Trophoblast cell (in vitro differentiated cells and primary cell): Measurements from ENCODE around the gene ZNF711. TPM values are rescaled to one million over a fixed set of nuclear protein-coding genes. Genes with fewer than 3 reads are reported as not detected.

Experiments used
- DNase-seq, 2 donors: peaks; one replicate each; pipeline ENCODE4 v3.0.0-alpha.2; 2016
- H2AFZ ChIP-seq: 2 replicates; pipeline ENCODE4 v1.6.1; 2013; ENCODE audit warnings: low read length, moderate library complexity, mild to moderate bottlenecking; ENCODE audit not compliant: insufficient read depth, poor library complexity
- H2AK5ac ChIP-seq: 2 replicates; pipeline ENCODE4 v1.6.1; 2013; ENCODE audit warnings: mild to moderate bottlenecking, low read length
- H2BK120ac ChIP-seq: 2 replicates; pipeline ENCODE4 v1.6.1; 2013; ENCODE audit warnings: low read length, mild to moderate bottlenecking, moderate library complexity; ENCODE audit not compliant: insufficient read depth, poor library complexity
- H2BK12ac ChIP-seq: 2 replicates; pipeline ENCODE4 v1.6.1; 2013; ENCODE audit warnings: mild to moderate bottlenecking, low read length, moderate library complexity
- H2BK5ac ChIP-seq: 2 replicates; pipeline ENCODE4 v1.6.1; 2013; ENCODE audit warnings: low read length, low read depth, moderate library complexity, mild to moderate bottlenecking; ENCODE audit not compliant: poor library complexity
- H3K14ac ChIP-seq: 2 replicates; pipeline ENCODE4 v1.6.1; 2013; ENCODE audit warnings: mild to moderate bottlenecking, low read length
- H3K18ac ChIP-seq: 2 replicates; pipeline ENCODE4 v1.6.1; 2013; ENCODE audit warnings: mild to moderate bottlenecking, low read length
- H3K23ac ChIP-seq: 2 replicates; pipeline ENCODE4 v1.6.1; 2013; ENCODE audit warnings: low read length
- H3K27ac ChIP-seq: 2 replicates; pipeline ENCODE4 v1.5.1; 2013; ENCODE audit warnings: low read depth, mild to moderate bottlenecking, inconsistent platforms, low read length, moderate library complexity
- H3K27me3 ChIP-seq: 2 replicates; pipeline ENCODE4 v1.6.1; 2013; ENCODE audit warnings: inconsistent platforms, mild to moderate bottlenecking, low read length, moderate library complexity; ENCODE audit not compliant: insufficient read depth
- H3K36me3 ChIP-seq, 2 experiments: 1 replicate in 1 of 2; 2 replicates in 1 of 2; pipeline ENCODE4 v1.6.1; 2013; ENCODE audit warnings: low read length in 2 of 2, mild to moderate bottlenecking in 2 of 2, moderate library complexity in 1 of 2; ENCODE audit not compliant: insufficient read depth in 2 of 2, control insufficient read depth in 1 of 2
- H3K4ac ChIP-seq: 2 replicates; pipeline ENCODE4 v1.6.1; 2013; ENCODE audit warnings: low read depth, mild to moderate bottlenecking, low read length, moderate library complexity
- H3K4me1 ChIP-seq, 2 experiments: 1 replicate in 1 of 2; 2 replicates in 1 of 2; pipeline ENCODE4 v1.6.1; 2013; ENCODE audit warnings: low read length in 2 of 2, mild to moderate bottlenecking in 2 of 2, moderate library complexity in 1 of 2; ENCODE audit not compliant: insufficient read depth in 2 of 2, control insufficient read depth in 1 of 2
- H3K4me2 ChIP-seq: 2 replicates; pipeline ENCODE4 v1.6.1; 2013; ENCODE audit warnings: inconsistent platforms, mild to moderate bottlenecking, low read length, moderate library complexity
- H3K4me3 ChIP-seq: 2 replicates; pipeline ENCODE4 v1.5.1; 2013; ENCODE audit warnings: mild to moderate bottlenecking, low read depth, low read length, inconsistent platforms
- H3K79me1 ChIP-seq: one replicate; pipeline ENCODE4 v1.6.1; 2013; ENCODE audit warnings: low read length
- H3K79me2 ChIP-seq: 2 replicates; pipeline ENCODE4 v1.6.1; 2013; ENCODE audit warnings: low read length, mild to moderate bottlenecking; ENCODE audit not compliant: control insufficient read depth, insufficient read depth, poor library complexity
- H3K9ac ChIP-seq: 2 replicates; pipeline ENCODE4 v1.6.1; 2013; ENCODE audit warnings: mild to moderate bottlenecking, low read length
- H3K9me3 ChIP-seq: 2 replicates; pipeline ENCODE4 v1.6.1; 2013; ENCODE audit warnings: low read depth, mild to moderate bottlenecking, control low read depth, inconsistent platforms, low read length; ENCODE audit not compliant: insufficient read depth
- H4K12ac ChIP-seq: 2 replicates; pipeline ENCODE4 v1.6.1; 2013; ENCODE audit warnings: low read depth, mild to moderate bottlenecking, low read length, moderate library complexity
- H4K8ac ChIP-seq: 2 replicates; pipeline ENCODE4 v1.6.1; 2013; ENCODE audit warnings: low read depth, mild to moderate bottlenecking, low read length, moderate library complexity
- H4K91ac ChIP-seq: one replicate; pipeline ENCODE4 v1.6.1; 2013; ENCODE audit warnings: low read depth, mild to moderate bottlenecking, low read length, moderate library complexity
- WGBS: extraction: QIAGEN DNeasy Blood & Tissue Kit; methylation state at CpG from one replicate; pipeline ENCODE4 v1.1.7; 2013; ENCODE audit warnings: missing lambda C conversion rate; ENCODE audit not compliant: insufficient read length, insufficient coverage; ENCODE audit errors: extremely low coverage; 5-methylcytosine and 5-hydroxymethylcytosine counted together
- polyA plus RNA-seq: library from polyadenylated mRNA; stranded (reverse); fragments of 200-250 nt; gene quantifications from 2 replicates; pipeline ENCODE4 v1.2.3, GENCODE V29; 2013

Gene ZNF711
- polyA plus RNA-seq = 10.2 and 10.7 TPM in 2 replicates

- H4K8ac ChIP-seq = peak within 1 kb of the TSS; percentile 93
- peak within 1 kb of the TSS; percentile 40 for H2BK12ac ChIP-seq
- peak within 1 kb of the TSS; percentile 92 for H3K14ac ChIP-seq
- peaks cover 7% of the 10 kb centered on the region for H3K79me2 ChIP-seq
- no CpG with 5 or more reads among the region's 65 CpGs for WGBS
- peak within 1 kb of the TSS; percentile 80 for H3K4me2 ChIP-seq
- peak within 1 kb of the TSS; percentile 83 for H3K4ac ChIP-seq
- H3K9me3 ChIP-seq = no peaks in the 10 kb centered on the region
- H3K23ac ChIP-seq = no peak within 1 kb of the TSS
- H3K27me3 ChIP-seq = no peaks in the 10 kb centered on the region
- no peaks in the 10 kb centered on the region for H3K4me1 ChIP-seq
- H2BK120ac ChIP-seq = peak within 1 kb of the TSS; percentile 90
- peak within 1 kb of the TSS; percentile 93 for H3K4me3 ChIP-seq
- peak within 1 kb of the TSS; percentile 84 for H3K27ac ChIP-seq
- peaks cover 11% of the 10 kb centered on the region for H3K79me1 ChIP-seq
- H2AK5ac ChIP-seq = no peak within 1 kb of the TSS
- peak within 1 kb of the TSS; percentile 92 for H3K18ac ChIP-seq
- H4K91ac ChIP-seq = peak within 1 kb of the TSS; percentile 90
- peak within 1 kb of the TSS; percentile 98 for H2AFZ ChIP-seq
- H4K12ac ChIP-seq = peak within 1 kb of the TSS; percentile 80
- H3K36me3 ChIP-seq = no peaks in the 10 kb centered on the region
- peak within 1 kb of the TSS; percentile 86 for H2BK5ac ChIP-seq
- H3K9ac ChIP-seq = peak within 1 kb of the TSS; percentile 98
- no peak for DNase-seq
Measured at GRCh38 chrX:85243761-85244449, at the start of gene ZNF711, which contains the start of gene SATL1. TSS of gene ZNF711 (plus strand) at chrX:85243991. CDS start at chrX:85247573, 3,582 bp downstream. TSS of gene SATL1 (minus strand) at chrX:85243779. CDS start at chrX:85108968, 134,811 bp downstream.

- Histone ChIP-seq H4K12ac (no peak overlapping the region), H2BK5ac (no peak overlapping the region), H3K4me3 (no peak overlapping the region), H3K23ac (no peak overlapping the region), H3K27me3 (no peaks in the 10 kb centered on the region), H2BK120ac (no peak overlapping the region), H4K8ac (no peak overlapping the region), H3K9ac (no peak overlapping the region), H3K14ac (no peak overlapping the region), H3K27ac (no peak overlapping the region), H2AFZ (no peak overlapping the region), H3K4ac (no peak overlapping the region), H3K18ac (no peak overlapping the region), H3K4me1 (no peaks in the 10 kb centered on the region), H3K4me2 (no peak overlapping the region), H4K91ac (no peak overlapping the region), H3K9me3 (no peaks in the 10 kb centered on the region), H3K36me3 (no peaks in the 10 kb centered on the region), H2BK12ac (no peak overlapping the region), H3K79me1 (no peaks in the 10 kb centered on the region), H2AK5ac (no peak overlapping the region), H3K79me2 (no peaks in the 10 kb centered on the region)
- no CpG with 5 or more reads among the region's 1 CpG for WGBS
- no peak for DNase-seq
Measured at GRCh38 chrX:85196319-85196718, 47.5 kb upstream of the ZNF711 start.

GRCh38 chrX:85203461-85203970 lies 40.3 kb upstream of the ZNF711 start:
- Histone ChIP-seq H3K79me2 (no peaks in the 10 kb centered on the region), H3K9ac (no peak overlapping the region), H3K18ac (no peak overlapping the region), H3K9me3 (no peaks in the 10 kb centered on the region), H3K27ac (no peak overlapping the region), H3K79me1 (no peaks in the 10 kb centered on the region), H3K4ac (no peak overlapping the region), H4K8ac (no peak overlapping the region), H4K91ac (no peak overlapping the region), H3K36me3 (no peaks in the 10 kb centered on the region), H2BK5ac (no peak overlapping the region), H2AFZ (no peak overlapping the region), H2BK12ac (no peak overlapping the region), H4K12ac (no peak overlapping the region), H3K14ac (no peak overlapping the region), H2BK120ac (no peak overlapping the region), H3K4me3 (no peak overlapping the region), H2AK5ac (no peak overlapping the region), H3K27me3 (no peaks in the 10 kb centered on the region), H3K23ac (no peak overlapping the region), H3K4me1 (no peaks in the 10 kb centered on the region), H3K4me2 (no peak overlapping the region)
- DNase-seq = no peak
- no CpG with 5 or more reads among the region's 8 CpGs for WGBS

- H4K91ac ChIP-seq = no peak overlapping the region
- H2AFZ ChIP-seq = no peak overlapping the region
- WGBS = no CpG with 5 or more reads among the region's 3 CpGs
- H3K27me3 ChIP-seq = no peaks in the 10 kb centered on the region
- no peak overlapping the region for H3K4me3 ChIP-seq
- no peak overlapping the region for H3K27ac ChIP-seq
- H3K79me1 ChIP-seq = no peaks in the 10 kb centered on the region
- H3K23ac ChIP-seq = no peak overlapping the region
- no peaks in the 10 kb centered on the region for H3K9me3 ChIP-seq
- DNase-seq = no peak
- H3K14ac ChIP-seq = no peak overlapping the region
- no peaks in the 10 kb centered on the region for H3K36me3 ChIP-seq
- H2BK5ac ChIP-seq = no peak overlapping the region
- H2BK120ac ChIP-seq = no peak overlapping the region
- H2BK12ac ChIP-seq = no peak overlapping the region
- H4K12ac ChIP-seq = no peak overlapping the region
- H3K4me1 ChIP-seq = no peaks in the 10 kb centered on the region
- H3K4me2 ChIP-seq = no peak overlapping the region
- no peak overlapping the region for H3K18ac ChIP-seq
- H3K9ac ChIP-seq = no peak overlapping the region
- no peak overlapping the region for H3K4ac ChIP-seq
- no peak overlapping the region for H2AK5ac ChIP-seq
- no peaks in the 10 kb centered on the region for H3K79me2 ChIP-seq
- H4K8ac ChIP-seq = no peak overlapping the region
Measured at GRCh38 chrX:85213792-85214530, 29.8 kb upstream of the ZNF711 start.
